Bronchial epithelial cell (primary cell): Measurements from ENCODE around the gene TIMM22. TPM values are rescaled to one million over a fixed set of nuclear protein-coding genes. Genes with fewer than 3 reads are reported as not detected.

Source experiments
- DNase-seq: peaks from one replicate; pipeline ENCODE4 v3.0.0-alpha.2; 2010; ENCODE audit warnings: low read depth
- FAIRE-seq: peaks from 2 replicates; lab custom pipeline; 2011; peaks lifted over from hg19 to GRCh38; lab: Jason Lieb, UNC
- H3K27me3 ChIP-seq: 2 replicates; pipeline ENCODE4 v1.5.1; 2011; ENCODE audit warnings: low read length; ENCODE audit not compliant: control insufficient read depth, insufficient read depth
- H3K36me3 ChIP-seq: 2 replicates; pipeline ENCODE4 v1.5.1; 2011; ENCODE audit warnings: low read length; ENCODE audit not compliant: control insufficient read depth, insufficient read depth
- H3K4me3 ChIP-seq: 2 replicates; pipeline ENCODE4 v1.5.1; 2011; ENCODE audit warnings: mild to moderate bottlenecking, low read depth, low read length, control low read depth
- CTCF ChIP-seq: IDR thresholded peaks from 2 replicates; pipeline ENCODE4 v1.5.1; 2011; ENCODE audit warnings: mild to moderate bottlenecking, moderate library complexity, low read length, control low read depth, inconsistent platforms; ENCODE audit not compliant: insufficient read depth, severe bottlenecking
- total RNA-seq: library from RNA; depleted of rRNA; stranded (reverse); fragments of >200 nt; gene quantifications from 2 replicates; pipeline ENCODE4 v1.2.1, GENCODE V29; 2014

Gene TIMM22
- total RNA-seq, 1 donor from 2014 or later, result 16.3 TPM

DNA sequence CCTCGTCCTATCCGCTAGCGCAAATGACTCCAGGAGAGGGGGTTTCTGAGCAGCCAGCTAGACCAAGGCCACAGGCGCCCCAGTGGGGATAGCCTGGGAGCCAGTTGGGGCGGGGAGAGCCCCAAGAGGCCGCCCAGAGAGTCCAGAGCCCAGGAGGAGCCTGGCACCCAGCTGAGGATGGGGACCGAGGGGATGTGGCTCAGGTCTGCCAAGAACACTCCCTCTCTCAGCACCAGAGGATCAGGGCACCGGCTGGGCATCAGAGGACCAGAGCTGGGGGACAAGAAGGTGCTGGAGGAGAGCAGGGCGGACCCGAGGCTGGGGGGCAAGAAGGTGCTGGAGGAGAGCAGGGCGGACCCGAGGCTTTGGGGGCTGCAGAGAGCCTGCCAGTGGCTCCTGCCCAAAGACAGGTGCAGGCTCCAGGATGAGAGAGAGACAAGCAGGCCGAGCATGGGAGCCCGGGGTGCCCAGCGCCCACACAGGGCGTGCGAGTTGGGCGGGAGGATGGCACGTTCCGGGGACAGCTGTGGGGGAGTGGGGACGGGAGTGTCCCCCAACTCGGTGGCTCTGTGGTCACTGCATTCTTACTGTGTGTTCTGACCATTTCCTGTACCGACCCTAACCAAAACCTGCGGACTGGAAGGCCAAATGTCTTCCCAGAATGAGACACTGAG is 39.4 kb downstream of the TIMM22 start:
- FAIRE-seq, result no peak
- Histone ChIP-seq H3K36me3 (peaks cover 10% of the 10 kb centered on the region), H3K27me3 (no peaks in the 10 kb centered on the region), H3K4me3 (no peak overlapping the region)
- no peak for TF ChIP-seq CTCF
- DNase-seq, result no peak

DNA sequence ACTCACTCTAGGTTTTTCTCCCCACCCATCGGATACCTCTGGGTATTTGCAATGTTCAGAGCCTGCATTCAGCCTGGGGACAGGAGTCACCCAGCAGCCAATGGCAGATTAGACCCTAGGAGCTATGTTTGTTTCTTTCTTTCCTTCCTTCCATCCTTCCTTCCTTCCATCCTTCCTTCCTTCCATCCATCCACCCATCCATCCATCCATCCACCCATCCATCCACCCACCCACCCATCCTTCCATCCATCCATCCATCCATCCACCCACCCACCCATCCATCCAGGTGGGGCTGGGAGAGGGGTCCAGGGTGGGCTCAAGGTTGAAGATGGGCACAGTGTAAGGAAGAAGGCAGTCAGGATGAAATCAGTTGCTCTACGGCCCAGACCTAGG is 39.9 kb downstream of the TIMM22 start:
- no peak overlapping the region for H3K4me3 ChIP-seq
- H3K36me3 ChIP-seq, result peaks cover 11% of the 10 kb centered on the region
- TF ChIP-seq CTCF, result no peak
- DNase-seq (no peak), FAIRE-seq (no peak)
- no peaks in the 10 kb centered on the region for H3K27me3 ChIP-seq

GRCh38 chr17:1037238-1037879 is 40.4 kb downstream of the TIMM22 start:
- H3K36me3 ChIP-seq, result peaks cover 12% of the 10 kb centered on the region
- no peaks in the 10 kb centered on the region for H3K27me3 ChIP-seq
- TF ChIP-seq CTCF, result no peak
- no peak for FAIRE-seq
- DNase-seq, result no peak
- no peak overlapping the region for H3K4me3 ChIP-seq

- TF ChIP-seq CTCF, result no peak
- H3K36me3 ChIP-seq, result peaks cover 7% of the 10 kb centered on the region
- no peak overlapping the region for H3K4me3 ChIP-seq
- no peaks in the 10 kb centered on the region for H3K27me3 ChIP-seq
- DNase-seq, result no peak
- no peak for FAIRE-seq
Observed at GRCh38 chr17:1038459-1039122, 41.7 kb downstream of the TIMM22 start.

DNA sequence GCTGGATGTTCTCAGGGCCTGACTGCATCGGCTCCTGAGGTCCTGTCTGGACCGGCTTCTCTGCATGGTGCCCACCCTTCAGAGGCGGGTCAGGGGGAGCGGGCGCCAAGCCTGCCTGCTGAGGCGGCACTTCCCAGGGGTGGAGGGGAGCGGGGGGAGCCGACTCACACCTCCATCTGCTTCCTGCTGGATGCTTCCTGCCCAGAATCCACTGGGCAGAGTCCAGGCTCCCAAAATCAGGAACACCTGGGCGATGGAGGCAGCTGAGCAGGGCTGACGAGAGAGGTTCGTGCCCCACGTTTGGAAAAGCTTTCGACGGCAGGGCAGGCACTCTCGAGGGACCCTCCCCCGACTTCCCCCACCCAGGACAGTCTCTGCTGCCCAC is 42.2 kb downstream of the TIMM22 start:
- Histone ChIP-seq H3K36me3 (peaks cover 7% of the 10 kb centered on the region), H3K4me3 (no peak overlapping the region), H3K27me3 (no peaks in the 10 kb centered on the region)
- no peak for FAIRE-seq
- TF ChIP-seq CTCF, result no peak
- no peak for DNase-seq
